RWPE2 (cell line): ENCODE results near the gene KDR.

Experiments
- ATAC-seq: fragments of 200-7000 bp; cut with Tn5 transposase; 3 replicates; pipeline ENCODE4 v1.9.1; 2021; ENCODE audit warnings: low read depth
- DNase-seq: peaks from one replicate; pipeline ENCODE4 v3.0.0-alpha.2; 2020; ENCODE audit warnings: low spot score
- H3K27ac ChIP-seq: fragments of 450-650 bp; 2 replicates; pipeline ENCODE4 v1.5.1; 2017; ENCODE audit warnings: mild to moderate bottlenecking; ENCODE audit not compliant: poor library complexity, severe bottlenecking
- H3K27me3 ChIP-seq: fragments of 250-450 bp; sonication (Bioruptor Pico); 2 replicates; pipeline ENCODE4 v1.5.1; 2021; ENCODE audit warnings: mild to moderate bottlenecking, moderate library complexity; ENCODE audit not compliant: insufficient read depth, poor library complexity, severe bottlenecking
- H3K36me3 ChIP-seq: fragments of 250-450 bp; sonication (Bioruptor Pico); 2 replicates; pipeline ENCODE4 v1.5.1; 2020; ENCODE audit warnings: low read depth, mild to moderate bottlenecking, moderate library complexity
- H3K4me1 ChIP-seq: fragments of 250-450 bp; sonication (Bioruptor Pico); 2 replicates; pipeline ENCODE4 v1.5.1; 2021; ENCODE audit warnings: mild to moderate bottlenecking, moderate library complexity; ENCODE audit not compliant: insufficient read depth, poor library complexity, severe bottlenecking
- H3K4me3 ChIP-seq: fragments of 250-450 bp; sonication (Bioruptor Pico); 2 replicates; pipeline ENCODE4 v1.5.1; 2021; ENCODE audit warnings: mild to moderate bottlenecking, moderate library complexity; ENCODE audit not compliant: severe bottlenecking
- H3K9me3 ChIP-seq: fragments of 250-450 bp; sonication (Bioruptor Pico); 2 replicates; pipeline ENCODE4 v1.5.1; 2021; ENCODE audit warnings: mild to moderate bottlenecking, moderate library complexity; ENCODE audit not compliant: severe bottlenecking
- TF ChIP-seq, protein P1 (sequence below): fragments of 450-650 bp; IDR thresholded peaks from one replicate; pipeline ENCODE4 v1.5.1; 2017; ENCODE audit warnings: mild to moderate bottlenecking, moderate library complexity; ENCODE audit not compliant: poor library complexity, severe bottlenecking

The KDR gene

DNA sequence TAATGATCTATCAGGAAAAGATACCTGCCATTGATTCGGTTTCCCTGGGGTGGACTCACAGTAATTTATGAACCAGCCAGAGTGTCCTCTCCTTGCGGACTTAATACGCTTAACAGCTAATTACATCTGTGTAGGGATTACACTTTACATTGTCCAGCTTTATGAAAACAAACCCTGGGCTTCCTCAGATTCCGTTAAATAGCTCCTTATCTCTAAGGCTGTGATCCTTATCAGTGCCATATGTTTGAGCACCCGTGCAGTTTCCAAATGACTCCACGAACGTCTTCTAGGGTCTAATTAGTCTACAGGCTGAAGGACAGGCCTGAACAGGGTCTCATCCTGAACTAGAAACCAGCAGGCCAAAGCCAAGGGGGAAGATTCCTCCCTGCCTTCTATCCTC is 56.9 kb downstream of the KDR start:
- TF ChIP-seq, protein P1, sequence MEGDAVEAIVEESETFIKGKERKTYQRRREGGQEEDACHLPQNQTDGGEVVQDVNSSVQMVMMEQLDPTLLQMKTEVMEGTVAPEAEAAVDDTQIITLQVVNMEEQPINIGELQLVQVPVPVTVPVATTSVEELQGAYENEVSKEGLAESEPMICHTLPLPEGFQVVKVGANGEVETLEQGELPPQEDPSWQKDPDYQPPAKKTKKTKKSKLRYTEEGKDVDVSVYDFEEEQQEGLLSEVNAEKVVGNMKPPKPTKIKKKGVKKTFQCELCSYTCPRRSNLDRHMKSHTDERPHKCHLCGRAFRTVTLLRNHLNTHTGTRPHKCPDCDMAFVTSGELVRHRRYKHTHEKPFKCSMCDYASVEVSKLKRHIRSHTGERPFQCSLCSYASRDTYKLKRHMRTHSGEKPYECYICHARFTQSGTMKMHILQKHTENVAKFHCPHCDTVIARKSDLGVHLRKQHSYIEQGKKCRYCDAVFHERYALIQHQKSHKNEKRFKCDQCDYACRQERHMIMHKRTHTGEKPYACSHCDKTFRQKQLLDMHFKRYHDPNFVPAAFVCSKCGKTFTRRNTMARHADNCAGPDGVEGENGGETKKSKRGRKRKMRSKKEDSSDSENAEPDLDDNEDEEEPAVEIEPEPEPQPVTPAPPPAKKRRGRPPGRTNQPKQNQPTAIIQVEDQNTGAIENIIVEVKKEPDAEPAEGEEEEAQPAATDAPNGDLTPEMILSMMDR = no peak
- Histone ChIP-seq H3K9me3 (no peaks in the 10 kb centered on the region), H3K4me3 (no peak overlapping the region), H3K4me1 (peaks cover 3% of the 10 kb centered on the region), H3K27ac (no peak overlapping the region), H3K27me3 (no peaks in the 10 kb centered on the region), H3K36me3 (no peaks in the 10 kb centered on the region)
- no peak for ATAC-seq
- DNase-seq = no peak

DNA sequence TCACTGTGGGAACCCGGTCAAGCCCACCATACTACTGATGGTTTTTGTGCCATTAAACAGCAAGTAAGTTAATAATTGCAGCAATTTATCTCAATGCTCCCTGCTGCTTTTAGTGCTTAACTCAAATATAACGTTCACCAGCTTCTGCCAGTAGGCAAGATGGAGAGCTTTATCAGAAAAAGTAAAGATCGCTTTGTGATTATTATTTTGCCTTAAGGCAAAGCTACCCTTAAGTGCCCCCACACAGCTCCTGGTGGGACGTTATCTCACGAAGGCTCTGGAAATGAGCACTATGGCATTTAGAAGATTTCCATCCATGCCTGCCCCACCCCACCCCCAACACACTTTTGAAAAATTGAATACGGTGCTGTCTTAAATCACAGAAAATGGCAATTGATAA is 59.4 kb downstream of the KDR start:
- DNase-seq (no peak), ATAC-seq (no peak)
- Histone ChIP-seq H3K9me3 (no peaks in the 10 kb centered on the region), H3K4me1 (no peaks in the 10 kb centered on the region), H3K4me3 (no peak overlapping the region), H3K27me3 (no peaks in the 10 kb centered on the region), H3K36me3 (no peaks in the 10 kb centered on the region), H3K27ac (no peak overlapping the region)
- TF ChIP-seq, protein P1 = no peak

DNA sequence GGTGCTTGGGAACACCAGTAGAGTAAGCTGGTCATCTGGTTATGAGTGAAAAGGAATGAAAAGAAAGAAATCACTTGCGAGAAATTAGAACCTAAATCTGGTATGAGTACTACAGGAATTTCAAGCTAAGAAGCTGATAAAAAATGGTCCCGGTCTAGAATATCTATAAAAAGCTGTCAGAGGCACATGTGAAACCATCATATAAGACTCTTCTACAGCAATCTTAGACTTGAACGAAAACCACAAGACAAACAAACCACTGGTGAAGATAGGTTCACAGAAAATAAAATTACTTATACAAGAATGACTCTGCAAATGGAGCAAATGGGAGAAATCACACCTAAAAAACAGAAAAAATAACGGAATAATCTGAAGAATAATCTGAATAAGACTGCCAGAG is 69.9 kb downstream of the KDR start:
- Histone ChIP-seq H3K4me3 (no peak overlapping the region), H3K9me3 (no peaks in the 10 kb centered on the region), H3K36me3 (no peaks in the 10 kb centered on the region), H3K27ac (no peak overlapping the region), H3K4me1 (no peaks in the 10 kb centered on the region), H3K27me3 (no peaks in the 10 kb centered on the region)
- TF ChIP-seq, protein P1 = no peak
- no peak for DNase-seq
- no peak for ATAC-seq

DNA sequence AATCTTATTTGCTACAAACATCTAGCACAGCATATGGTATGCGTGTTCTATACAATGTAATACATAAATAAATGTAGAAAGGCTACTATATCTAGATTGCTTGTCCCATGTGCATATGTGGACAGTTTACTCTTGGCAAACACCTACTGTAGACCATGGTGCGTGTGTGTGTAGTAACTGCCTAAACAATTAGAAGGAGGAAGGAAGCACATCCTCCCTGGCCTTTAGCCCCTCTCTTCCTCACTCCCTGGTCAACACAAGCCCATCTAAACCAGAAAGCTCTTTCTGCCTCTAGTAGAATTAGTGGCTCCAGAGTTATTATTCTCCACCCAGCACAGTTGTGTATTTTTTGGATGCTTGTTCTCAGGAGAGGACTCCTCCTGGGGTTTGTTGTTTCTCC is 73.9 kb downstream of the KDR start:
- DNase-seq (no peak), ATAC-seq (no peak)
- Histone ChIP-seq H3K9me3 (no peaks in the 10 kb centered on the region), H3K36me3 (no peaks in the 10 kb centered on the region), H3K4me3 (no peak overlapping the region), H3K27ac (no peak overlapping the region), H3K27me3 (no peaks in the 10 kb centered on the region), H3K4me1 (no peaks in the 10 kb centered on the region)
- TF ChIP-seq, protein P1 = no peak

DNA sequence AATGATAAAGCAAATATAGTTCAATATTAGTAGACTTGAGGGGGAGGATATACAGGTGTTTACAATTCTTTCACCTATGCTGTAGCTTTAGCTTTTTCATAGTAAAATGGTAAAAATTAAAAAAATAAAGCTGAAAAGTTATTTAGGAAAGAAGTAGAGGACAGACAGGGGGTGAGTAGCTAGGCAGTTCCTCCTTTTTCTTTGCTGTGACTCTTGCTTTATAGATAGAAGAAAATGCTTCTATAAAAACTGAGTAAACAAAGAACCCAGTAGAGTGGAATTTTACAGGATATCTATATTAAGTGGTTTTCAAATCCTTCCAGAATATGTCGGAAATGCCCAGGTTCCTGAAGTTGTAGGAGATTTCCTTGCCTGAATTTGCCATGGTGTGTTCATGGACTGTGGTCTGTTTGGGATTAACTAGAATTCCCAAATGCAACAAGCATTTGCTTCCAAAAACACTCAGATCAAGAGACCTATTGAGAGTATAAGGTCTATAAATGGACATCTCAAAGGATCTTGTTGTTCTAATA is 74.9 kb downstream of the KDR start:
- TF ChIP-seq, protein P1 = no peak

More for the DNA sequence above, 74.9 kb downstream of the KDR start:
- Histone ChIP-seq H3K9me3 (no peaks in the 10 kb centered on the region), H3K27ac (no peak overlapping the region), H3K4me3 (no peak overlapping the region), H3K4me1 (no peaks in the 10 kb centered on the region), H3K36me3 (no peaks in the 10 kb centered on the region), H3K27me3 (no peaks in the 10 kb centered on the region)
- DNase-seq (no peak), ATAC-seq (no peak)
